ENCODE results near the gene USP33.
"Not testable (repeated sequence)": the region's sequence is repeated elsewhere in the genome, so short reads cannot be mapped to it uniquely, and the experiment has no call there.

USP33 gene

GRCh38 chr1:77759071-77760028 lies at the start of gene USP33:
TSS of gene USP33 (minus strand) at chr1:77759852. CDS start at chr1:77741697, 18,155 bp downstream.
- Mint-ChIP-seq H3K36me3 (no peaks in the 10 kb centered on the region), H3K27ac (peak within 1 kb of the TSS; percentile 95), H3K9me3 (ENCODE audit: low read depth) (no peaks in the 10 kb centered on the region), H3K4me1 (ENCODE audit: low read depth) (peaks cover 44% of the 10 kb centered on the region), H3K4me3 (peak within 1 kb of the TSS; percentile 93), H3K27me3 (no peaks in the 10 kb centered on the region)

DNA sequence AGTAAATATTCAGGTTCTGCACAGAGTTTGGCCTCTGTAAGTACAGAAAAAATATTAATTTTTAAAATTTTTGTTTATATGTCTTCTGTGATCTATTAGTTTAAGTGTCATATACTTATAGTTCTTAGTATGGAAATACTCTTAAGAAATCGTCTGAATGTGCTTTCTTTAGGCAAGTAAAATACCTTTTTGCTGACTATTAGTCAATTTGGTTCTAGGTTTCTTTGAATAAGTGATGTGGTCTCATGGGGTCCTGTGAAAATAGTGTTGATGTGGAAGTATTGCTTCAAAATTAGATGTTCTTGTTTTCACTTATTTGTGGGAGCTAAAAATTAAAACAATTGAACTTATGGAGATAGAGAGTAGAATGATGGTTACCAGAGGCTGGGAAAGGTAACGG lies 43.7 kb upstream of the USP33 start:
- peaks cover 15% of the 10 kb centered on the region for H3K4me1 Mint-ChIP-seq (ENCODE audit: low read depth)
- no peaks in the 10 kb centered on the region for H3K27me3 Mint-ChIP-seq
- no peak overlapping the region for H3K27ac Mint-ChIP-seq
- no peak overlapping the region for H3K4me3 Mint-ChIP-seq
- H3K9me3 Mint-ChIP-seq (ENCODE audit: low read depth), result no peaks in the 10 kb centered on the region
- peaks cover 7% of the 10 kb centered on the region for H3K36me3 Mint-ChIP-seq

DNA sequence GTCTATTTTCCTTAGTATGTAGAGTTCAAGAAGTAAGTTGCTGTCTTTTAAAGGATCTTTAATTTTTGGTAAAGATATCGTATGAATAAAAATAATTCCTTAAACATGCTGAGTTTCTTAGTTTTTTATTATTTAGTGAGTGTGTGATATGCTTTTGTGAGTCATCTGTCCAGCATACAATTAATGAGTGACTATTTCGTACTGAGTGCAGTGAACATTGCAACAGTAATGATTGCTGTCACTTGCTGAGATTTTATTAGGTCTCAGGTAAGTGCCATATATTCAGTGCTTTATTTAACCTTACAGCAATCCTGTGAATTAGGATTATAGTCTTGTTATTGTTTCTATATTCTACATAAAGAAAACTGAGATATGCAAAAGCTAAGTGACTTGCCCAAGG lies 42.4 kb upstream of the USP33 start:
- H3K27ac Mint-ChIP-seq, result peak overlapping the region; percentile 41
- H3K36me3 Mint-ChIP-seq, result peaks cover 11% of the 10 kb centered on the region
- peaks cover 26% of the 10 kb centered on the region for H3K4me1 Mint-ChIP-seq (ENCODE audit: low read depth)
- no peaks in the 10 kb centered on the region for H3K9me3 Mint-ChIP-seq (ENCODE audit: low read depth)
- H3K27me3 Mint-ChIP-seq, result no peaks in the 10 kb centered on the region
- H3K4me3 Mint-ChIP-seq, result no peak overlapping the region

DNA sequence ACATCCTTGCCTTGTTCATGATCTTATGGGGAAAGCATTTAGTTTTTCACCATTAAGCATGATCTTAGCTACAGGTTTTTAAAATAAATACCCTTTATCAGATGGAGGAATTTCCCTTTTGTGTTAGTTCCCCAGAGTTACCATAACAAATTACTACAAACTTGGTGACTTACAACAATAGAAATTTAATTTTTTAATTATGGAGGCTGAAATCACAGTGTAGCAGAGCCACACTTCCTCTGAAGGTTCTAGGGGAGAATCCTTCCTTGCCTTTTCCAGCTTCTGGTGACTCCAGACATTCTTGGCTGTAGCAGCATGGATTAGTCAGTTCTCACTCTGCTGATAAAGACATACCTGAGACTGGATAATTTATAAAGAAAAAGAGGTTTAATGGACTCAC lies 38.3 kb upstream of the USP33 start:
- Mint-ChIP-seq H3K4me1 (ENCODE audit: low read depth) (peaks cover 34% of the 10 kb centered on the region), H3K36me3 (peaks cover 9% of the 10 kb centered on the region), H3K9me3 (ENCODE audit: low read depth) (no peaks in the 10 kb centered on the region), H3K27ac (no peak overlapping the region), H3K27me3 (no peaks in the 10 kb centered on the region), H3K4me3 (no peak overlapping the region)

GRCh38 chr1:77796695-77797405 lies 37.2 kb upstream of the USP33 start:
- Mint-ChIP-seq H3K4me1 (ENCODE audit: low read depth) (peaks cover 39% of the 10 kb centered on the region), H3K36me3 (peaks cover 14% of the 10 kb centered on the region), H3K4me3 (no peak overlapping the region), H3K9me3 (ENCODE audit: low read depth) (no peaks in the 10 kb centered on the region), H3K27me3 (no peaks in the 10 kb centered on the region), H3K27ac (no peak overlapping the region)

- peaks cover 17% of the 10 kb centered on the region for H3K36me3 Mint-ChIP-seq
Measured at GRCh38 chr1:77794550-77794949, 34.9 kb upstream of the USP33 start.

GRCh38 chr1:77786093-77786741 lies 26.6 kb upstream of the USP33 start:
- H3K4me1 Mint-ChIP-seq (ENCODE audit: low read depth), result peaks cover 28% of the 10 kb centered on the region
- H3K4me3 Mint-ChIP-seq; H3K27ac Mint-ChIP-seq; H3K27me3 Mint-ChIP-seq; H3K9me3 Mint-ChIP-seq (ENCODE audit: low read depth): not testable (repeated sequence)
- peaks cover 34% of the 10 kb centered on the region for H3K36me3 Mint-ChIP-seq

More at GRCh38 chr1:77794550-77794949, 34.9 kb upstream of the USP33 start:
- Mint-ChIP-seq H3K9me3 (ENCODE audit: low read depth) (no peaks in the 10 kb centered on the region), H3K27ac (no peak overlapping the region), H3K4me3 (no peak overlapping the region), H3K4me1 (ENCODE audit: low read depth) (peaks cover 32% of the 10 kb centered on the region), H3K27me3 (no peaks in the 10 kb centered on the region)

- Mint-ChIP-seq H3K4me3 (no peak overlapping the region), H3K27ac (peak overlapping the region; percentile 47), H3K9me3 (ENCODE audit: low read depth) (no peaks in the 10 kb centered on the region), H3K36me3 (peaks cover 23% of the 10 kb centered on the region), H3K4me1 (ENCODE audit: low read depth) (peaks cover 38% of the 10 kb centered on the region), H3K27me3 (no peaks in the 10 kb centered on the region)
Measured at GRCh38 chr1:77783141-77783540, 23.5 kb upstream of the USP33 start.

DNA sequence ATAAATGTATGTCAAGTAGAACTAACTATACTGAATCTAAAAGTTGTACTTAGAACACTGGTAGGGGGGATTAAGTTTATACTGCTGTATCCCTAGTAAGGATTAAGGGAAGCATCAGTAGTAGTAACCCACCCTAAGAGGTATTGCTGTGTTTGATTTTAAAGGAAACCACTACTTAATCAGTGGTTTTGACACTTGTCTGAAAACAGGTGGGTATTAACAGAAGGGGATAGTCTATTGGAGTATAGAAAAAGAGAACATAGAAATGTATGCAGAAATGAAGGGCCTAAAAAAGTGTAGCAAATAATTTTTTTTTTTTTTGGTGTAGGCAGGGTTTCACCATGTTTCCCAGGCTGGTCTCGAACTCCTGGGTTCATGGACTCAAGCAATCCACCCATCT lies 22.0 kb upstream of the USP33 start:
- H3K4me3 Mint-ChIP-seq, result peak overlapping the region; percentile 62
- peaks cover 17% of the 10 kb centered on the region for H3K36me3 Mint-ChIP-seq
- H3K4me1 Mint-ChIP-seq (ENCODE audit: low read depth), result peaks cover 38% of the 10 kb centered on the region
- H3K27me3 Mint-ChIP-seq, result no peaks in the 10 kb centered on the region
- H3K9me3 Mint-ChIP-seq (ENCODE audit: low read depth), result no peaks in the 10 kb centered on the region
- H3K27ac Mint-ChIP-seq, result peak overlapping the region; percentile 41

DNA sequence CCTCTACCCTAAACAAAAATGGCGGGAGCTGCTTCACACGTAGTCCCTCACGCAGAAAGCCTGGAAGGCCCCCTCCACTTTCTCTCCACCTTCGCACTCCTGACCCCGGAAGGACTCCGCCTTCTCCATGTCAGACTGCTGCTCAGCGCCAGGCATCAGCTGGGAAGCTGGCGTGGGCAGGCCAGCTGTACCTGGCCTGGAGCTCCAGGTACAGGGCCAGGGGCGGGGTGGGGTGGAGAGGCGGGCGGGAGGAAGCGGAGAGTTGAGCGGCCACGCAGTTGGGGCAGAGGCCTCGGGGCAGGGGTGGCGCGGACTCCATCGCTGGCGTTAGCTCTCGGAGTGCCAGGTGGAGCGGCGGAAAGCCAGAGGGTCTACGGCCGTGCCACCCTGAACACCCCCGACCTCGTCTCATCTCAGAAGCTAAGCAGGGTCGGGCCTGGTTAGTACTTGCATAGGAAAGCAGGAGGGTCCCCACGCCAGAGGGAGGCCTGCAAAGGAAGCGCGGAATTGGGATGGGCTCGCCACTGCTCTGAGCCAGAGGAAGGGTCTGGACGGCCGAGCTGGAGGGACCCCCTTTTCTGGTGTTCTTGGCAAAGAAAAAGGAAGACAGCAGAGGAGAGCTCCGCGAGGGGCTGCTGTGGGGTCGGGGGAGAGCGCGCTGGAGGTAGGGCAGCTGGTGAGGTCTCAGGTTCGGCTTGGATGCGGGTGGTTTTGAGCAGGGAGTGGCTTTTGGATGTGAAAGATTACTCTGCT lies 20.1 kb upstream of the USP33 start, which contains the start of gene MIGA1:
TSS of gene MIGA1 (plus strand) at position 121 of the 753 bp plus-strand sequence. CDS start 3,604 bp downstream, outside the sequence.
- Mint-ChIP-seq H3K27me3 (no peaks in the 10 kb centered on the region), H3K36me3 (peaks cover 6% of the 10 kb centered on the region), H3K4me1 (ENCODE audit: low read depth) (peaks cover 38% of the 10 kb centered on the region), H3K27ac (peak within 1 kb of the TSS; percentile 88), H3K4me3 (peak within 1 kb of the TSS; percentile 95), H3K9me3 (ENCODE audit: low read depth) (no peaks in the 10 kb centered on the region)

- Mint-ChIP-seq H3K4me3 (no peak overlapping the region), H3K27me3 (no peaks in the 10 kb centered on the region), H3K9me3 (ENCODE audit: low read depth) (no peaks in the 10 kb centered on the region), H3K27ac (no peak overlapping the region), H3K36me3 (no peaks in the 10 kb centered on the region), H3K4me1 (ENCODE audit: low read depth) (peaks cover 18% of the 10 kb centered on the region)
Measured at GRCh38 chr1:77776007-77776700, 16.5 kb upstream of the USP33 start.

DNA sequence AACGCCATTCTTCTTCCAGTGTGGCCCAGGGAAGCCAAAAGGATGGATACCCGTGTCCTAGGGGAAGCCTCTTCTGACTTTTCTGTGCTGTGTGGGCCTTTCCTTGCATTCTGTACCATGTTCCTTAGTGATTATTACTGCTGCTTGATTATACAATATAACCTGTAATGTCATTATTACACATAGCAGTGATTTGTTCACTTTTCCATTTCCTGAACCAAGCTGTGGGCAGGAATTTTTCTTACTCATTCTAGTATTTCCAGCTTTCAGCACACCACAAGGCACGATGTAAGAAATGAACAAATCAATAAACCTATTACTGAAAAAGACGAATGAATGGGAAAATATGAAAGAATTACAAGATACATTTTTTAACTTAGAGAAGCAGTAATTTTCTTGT lies 8.4 kb upstream of the USP33 start:
- H3K36me3 Mint-ChIP-seq, result no peaks in the 10 kb centered on the region
- no peak overlapping the region for H3K4me3 Mint-ChIP-seq
- H3K4me1 Mint-ChIP-seq (ENCODE audit: low read depth), result no peaks in the 10 kb centered on the region
- H3K27ac Mint-ChIP-seq, result no peak overlapping the region
- H3K27me3 Mint-ChIP-seq, result no peaks in the 10 kb centered on the region
- H3K9me3 Mint-ChIP-seq (ENCODE audit: low read depth), result no peaks in the 10 kb centered on the region

DNA sequence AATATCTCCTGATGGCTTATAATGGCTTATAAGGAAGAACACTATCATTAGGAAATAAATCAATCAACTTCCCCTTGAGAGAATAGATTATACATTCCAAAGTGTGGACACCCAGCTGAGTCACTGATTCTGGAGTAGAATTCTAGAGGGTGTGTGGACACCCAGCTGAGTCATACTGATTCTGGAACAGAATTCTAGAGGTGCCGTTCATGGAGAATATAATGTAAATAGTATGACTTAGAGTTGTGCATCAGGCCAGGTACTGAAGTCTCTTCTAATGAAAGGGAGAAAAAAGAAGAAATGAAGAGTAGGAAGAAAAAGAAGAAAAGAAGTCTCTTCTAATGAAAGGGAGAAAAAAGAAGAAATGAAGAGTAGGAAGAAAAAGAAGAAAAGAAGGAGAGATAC lies 2.4 kb upstream of the USP33 start:
- no peak overlapping the region for H3K4me3 Mint-ChIP-seq
- H3K36me3 Mint-ChIP-seq, result no peaks in the 10 kb centered on the region
- H3K27ac Mint-ChIP-seq, result no peak overlapping the region
- no peaks in the 10 kb centered on the region for H3K27me3 Mint-ChIP-seq
- H3K9me3 Mint-ChIP-seq (ENCODE audit: low read depth), result no peaks in the 10 kb centered on the region
- peaks cover 22% of the 10 kb centered on the region for H3K4me1 Mint-ChIP-seq (ENCODE audit: low read depth)

GRCh38 chr1:77757603-77758002 lies 2.0 kb downstream of the USP33 start:
- H3K36me3 Mint-ChIP-seq, result no peaks in the 10 kb centered on the region
- peaks cover 51% of the 10 kb centered on the region for H3K4me1 Mint-ChIP-seq (ENCODE audit: low read depth)
- no peaks in the 10 kb centered on the region for H3K27me3 Mint-ChIP-seq
- H3K4me3 Mint-ChIP-seq, result peak overlapping the region; percentile 93
- no peaks in the 10 kb centered on the region for H3K9me3 Mint-ChIP-seq (ENCODE audit: low read depth)
- peak overlapping the region; percentile 31 for H3K27ac Mint-ChIP-seq
